Posterior cingulate gyrus (tissue), 11 donors: ENCODE measurements around the gene TPSB2.
"Not testable (repeated sequence)": the region's sequence is repeated elsewhere in the genome, so short reads cannot be mapped to it uniquely, and the experiment has no call there.

Experiments used
- DNase-seq, 10 donors: peaks; one replicate each; pipeline versions ENCODE4 v3.0.0 to v3.0.0-alpha.2; 2020 to 2021; ENCODE audit warnings: mixed read lengths in 3 of 10
- intact Hi-C: fragments of 100-400 bp; cut with DNase I; formaldehyde crosslinking; loops from one replicate; pipeline ENCODE4 v1.15.1; 2023

The TPSB2 gene

GRCh38 chr16:1209081-1209480 is 20.9 kb downstream of the TPSB2 start:
- no peak for DNase-seq
- intact Hi-C loops, result no loop called here

- intact Hi-C loops, result no loop called here
- DNase-seq, result no peak
Observed at GRCh38 chr16:1208239-1208830, 21.6 kb downstream of the TPSB2 start.

GRCh38 chr16:1206786-1207185 is 23.2 kb downstream of the TPSB2 start:
- intact Hi-C loops, result no loop called here
- no peak for DNase-seq

GRCh38 chr16:1206326-1206725 is 23.7 kb downstream of the TPSB2 start:
- DNase-seq, result no peak
- intact Hi-C loops, result no loop called here

GRCh38 chr16:1204933-1205332 is 25.1 kb downstream of the TPSB2 start:
- intact Hi-C loops, result no loop called here
- no peak for DNase-seq

- DNase-seq, result no peak
- intact Hi-C loops, result no loop called here
Observed at GRCh38 chr16:1202274-1202673, 27.7 kb downstream of the TPSB2 start.

- DNase-seq, result no peak
- intact Hi-C loops, result no loop called here
Observed at GRCh38 chr16:1201444-1201843, 28.5 kb downstream of the TPSB2 start.

GRCh38 chr16:1200014-1200627 is 29.9 kb downstream of the TPSB2 start:
- intact Hi-C loops, result no loop called here
- DNase-seq, result no peak

- no peak for DNase-seq
- intact Hi-C loops, result no loop called here
Observed at GRCh38 chr16:1199347-1200013, 30.5 kb downstream of the TPSB2 start.

GRCh38 chr16:1198671-1199346 is 31.2 kb downstream of the TPSB2 start:
- intact Hi-C loops, DNase-seq: not testable (repeated sequence)

GRCh38 chr16:1198194-1198593 is 31.8 kb downstream of the TPSB2 start:
- intact Hi-C loops, result no loop called here
- DNase-seq, result no peak

- intact Hi-C loops, result no loop called here
- no peak for DNase-seq
Observed at GRCh38 chr16:1197237-1197866, 32.6 kb downstream of the TPSB2 start.

- intact Hi-C loops, result no loop called here
- no peak for DNase-seq
Observed at GRCh38 chr16:1196494-1196893, 33.5 kb downstream of the TPSB2 start.

GRCh38 chr16:1195393-1195666 is 34.7 kb downstream of the TPSB2 start:
- intact Hi-C loops, result no loop called here
- no peak for DNase-seq

- peak in 1 of 10 donors; percentile 32 for DNase-seq
- intact Hi-C loops, result loop anchor here (1.0 kb wide), 1 partner anchor 89 kb away; no protein-coding TSS in a partner anchor
Observed at GRCh38 chr16:1194665-1195392, 35.2 kb downstream of the TPSB2 start.

GRCh38 chr16:1193825-1194581 is 36.0 kb downstream of the TPSB2 start:
- DNase-seq, result no peak
- intact Hi-C loops, result loop anchor here (1.0 kb wide), 1 partner anchor 88 kb away; no protein-coding TSS in a partner anchor

GRCh38 chr16:1193143-1193824 is 36.7 kb downstream of the TPSB2 start:
- intact Hi-C loops, result no loop called here
- peak in 7 of 10 donors; percentile 27 to 93 (median 61) for DNase-seq

GRCh38 chr16:1192384-1193073 is 37.5 kb downstream of the TPSB2 start:
- DNase-seq, result no peak
- intact Hi-C loops, result no loop called here

- intact Hi-C loops, DNase-seq: not testable (repeated sequence)
Observed at GRCh38 chr16:1190789-1191188, 39.2 kb downstream of the TPSB2 start.
